A673 (cell line): ENCODE data around the gene UST. TPM values are rescaled to one million over a fixed set of nuclear protein-coding genes. Genes with fewer than 3 reads are reported as not detected.

Source experiments
- BruUV-seq: library from RNA; stranded (reverse); fragments of 400-500 nt; replicated peaks from 2 replicates; lab custom pipeline; 2021; lab: Mats Ljungman, UMichigan
- CTCF ChIA-PET: fragments of 300-600 bp; sonication (Branson Sonifier 250); formaldehyde crosslinking; loops from one replicate; lab custom pipeline; 2022; ENCODE audit warnings: antibody characterized with exemption; lab: Charles Lee
- POLR2A ChIA-PET: fragments of 300-600 bp; sonication (Branson Sonifier 250); formaldehyde crosslinking; loops from one replicate; lab custom pipeline; 2022; ENCODE audit warnings: antibody characterized with exemption; ENCODE audit not compliant: low non-redundant PET; lab: Charles Lee
- DNase-seq: peaks from one replicate; pipeline ENCODE4 v3.0.0-alpha.2; 2015; ENCODE audit warnings: low spot score
- H3K27ac ChIP-seq: fragments of 200-600 bp; sonication (generic); 2 replicates; pipeline ENCODE4 v1.5.1; 2016; ENCODE audit warnings: mixed run types, low read depth, mild to moderate bottlenecking, mixed read lengths, antibody characterized with exemption, low read length; ENCODE audit not compliant: poor library complexity, severe bottlenecking
- H3K27me3 ChIP-seq: fragments of 200-600 bp; sonication (generic); replicated peaks from 2 replicates; pipeline ENCODE4 v1.6.1; 2017; ENCODE audit warnings: mixed run types, low read depth, mild to moderate bottlenecking, mixed read lengths, antibody characterized with exemption, low read length; ENCODE audit not compliant: insufficient read depth, poor library complexity
- H3K36me3 ChIP-seq: fragments of 200-600 bp; sonication (generic); 2 replicates; pipeline ENCODE4 v1.6.1; 2016; ENCODE audit warnings: mixed run types, mild to moderate bottlenecking, mixed read lengths, antibody characterized with exemption, low read length; ENCODE audit not compliant: insufficient read depth, poor library complexity, severe bottlenecking
- H3K4me1 ChIP-seq: fragments of 200-600 bp; sonication (generic); 2 replicates; pipeline ENCODE4 v1.6.1; 2017; ENCODE audit warnings: mixed run types, mild to moderate bottlenecking, mixed read lengths, antibody characterized with exemption, low read length; ENCODE audit not compliant: insufficient read depth, poor library complexity, severe bottlenecking
- H3K4me3 ChIP-seq: fragments of 200-600 bp; sonication (generic); 2 replicates; pipeline ENCODE4 v1.5.1; 2016; ENCODE audit warnings: low read depth, mixed run types, mild to moderate bottlenecking, mixed read lengths, low read length; ENCODE audit not compliant: poor library complexity, severe bottlenecking
- H3K9me3 ChIP-seq: fragments of 200-600 bp; sonication (generic); 2 replicates; pipeline ENCODE4 v1.6.1; 2016; ENCODE audit warnings: mixed run types, low read depth, mild to moderate bottlenecking, mixed read lengths, antibody characterized with exemption, low read length; ENCODE audit not compliant: poor library complexity, severe bottlenecking
- CTCF ChIP-seq: fragments of 300-800, 200-600 bp; sonication (generic); conservative IDR thresholded peaks from 2 replicates; pipeline ENCODE4 v1.5.1; 2017; ENCODE audit warnings: low read depth, mild to moderate bottlenecking, antibody characterized with exemption, low read length, moderate library complexity, mixed read lengths
- EZH2 ChIP-seq: fragments of 200-600 bp; sonication (generic); IDR thresholded peaks from 2 replicates; pipeline ENCODE4 v1.6.1; 2017; ENCODE audit warnings: borderline replicate concordance, low read depth, mild to moderate bottlenecking, mixed read lengths, antibody characterized with exemption, low read length; ENCODE audit not compliant: poor library complexity, severe bottlenecking
- intact Hi-C: fragments of 100-400 bp; cut with micrococcal nuclease; formaldehyde crosslinking; loops from one replicate; pipeline ENCODE4 v1.10.0; 2022; ENCODE audit not compliant: unreplicated experiment
- total RNA-seq: library from RNA; stranded (reverse); gene quantifications from 2 replicates; pipeline ENCODE4 v1.2.3, GENCODE V29; 2021

UST gene
- total RNA-seq, 1 experiment from 2014 or later: 1.5 TPM

DNA sequence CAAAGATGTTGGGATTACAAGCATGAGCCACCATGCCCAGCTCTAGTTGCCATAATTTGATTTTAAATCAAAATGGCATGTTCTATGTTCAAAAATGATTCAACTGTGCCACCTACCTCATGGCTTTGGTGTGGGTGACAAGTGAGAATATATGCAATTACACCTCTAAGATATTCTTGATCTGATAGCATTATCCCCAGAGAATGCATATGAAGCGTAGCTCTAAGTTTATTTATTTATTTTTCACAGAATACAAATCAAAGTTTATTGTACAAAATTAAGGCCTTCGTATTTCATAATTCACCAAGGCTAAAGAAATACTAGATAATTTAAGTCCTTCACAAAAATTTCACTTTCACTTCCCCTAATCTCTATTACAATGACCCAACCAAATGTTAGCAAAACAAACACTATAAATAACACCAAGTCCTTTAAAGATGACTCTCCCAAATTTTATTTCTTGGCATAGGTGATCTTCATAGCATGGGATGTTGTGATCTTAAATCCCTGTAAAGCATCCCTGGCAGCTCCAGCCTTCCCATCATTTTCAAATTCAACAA, 364.8 kb downstream of the UST start:
- no peak for DNase-seq
- ChIA-PET CTCF (no interaction called here), POLR2A (no interaction called here)
- Histone ChIP-seq H3K4me3 (no peak overlapping the region), H3K27ac (no peak overlapping the region), H3K36me3 (no peaks in the 10 kb centered on the region), H3K4me1 (no peaks in the 10 kb centered on the region), H3K27me3 (no peaks in the 10 kb centered on the region), H3K9me3 (no peaks in the 10 kb centered on the region)
- TF ChIP-seq EZH2 (no peak), CTCF (no peak)
- intact Hi-C loops: no loop called here
- no TSS peak for BruUV-seq

DNA sequence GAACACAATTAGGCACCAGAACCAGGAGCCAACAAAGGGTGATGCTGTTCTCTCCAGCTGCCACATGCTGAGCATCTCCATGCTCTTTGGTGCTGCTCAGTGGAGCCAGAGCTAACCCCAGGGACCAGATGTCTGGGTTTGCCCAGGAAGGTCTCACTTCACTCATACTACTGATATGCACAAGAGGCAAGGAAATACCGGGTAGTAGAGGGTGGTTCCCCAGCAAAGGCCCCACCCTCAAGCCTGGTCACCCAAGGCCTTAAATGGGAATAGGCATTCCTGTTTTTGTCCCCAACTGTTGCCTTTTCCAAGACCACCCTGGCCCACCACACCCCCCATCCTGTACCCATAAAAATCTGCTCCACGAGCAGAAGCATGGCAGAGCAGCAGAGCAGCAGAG, 366.1 kb downstream of the UST start:
- no peaks in the 10 kb centered on the region for H3K9me3 ChIP-seq
- H3K4me1 ChIP-seq: no peaks in the 10 kb centered on the region
- intact Hi-C loops: no loop called here
- CTCF ChIA-PET: no interaction called here
- H3K36me3 ChIP-seq: no peaks in the 10 kb centered on the region
- no peak for DNase-seq
- no peak overlapping the region for H3K4me3 ChIP-seq
- no peaks in the 10 kb centered on the region for H3K27me3 ChIP-seq
- TF ChIP-seq EZH2 (no peak), CTCF (no peak)
- no peak overlapping the region for H3K27ac ChIP-seq
- POLR2A ChIA-PET: no interaction called here
- no TSS peak for BruUV-seq

DNA sequence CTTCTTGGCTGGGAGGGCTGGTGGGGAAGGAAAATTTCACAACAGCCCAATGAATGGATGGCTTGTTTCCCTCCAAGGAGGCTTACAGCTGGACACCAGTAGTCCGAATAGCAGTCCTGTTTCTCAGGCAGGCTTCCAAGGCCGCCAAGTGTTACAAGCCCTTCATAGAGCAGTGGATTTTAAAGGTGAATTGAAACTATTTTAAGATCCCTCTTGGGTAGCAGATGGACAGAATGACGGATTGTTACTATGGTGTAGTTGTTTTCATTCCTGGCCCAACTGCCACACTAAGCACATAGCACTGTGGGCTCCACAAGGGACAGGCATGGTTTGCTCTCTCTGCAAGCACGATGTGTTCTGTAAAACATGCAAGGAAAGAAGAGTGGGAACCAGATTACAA, 367.3 kb downstream of the UST start:
- no peaks in the 10 kb centered on the region for H3K27me3 ChIP-seq
- no peak for DNase-seq
- H3K9me3 ChIP-seq: no peaks in the 10 kb centered on the region
- no peaks in the 10 kb centered on the region for H3K4me1 ChIP-seq
- no peak for TF ChIP-seq EZH2
- TF ChIP-seq CTCF: no peak
- no peak overlapping the region for H3K4me3 ChIP-seq
- no TSS peak for BruUV-seq
- ChIA-PET CTCF (no interaction called here), POLR2A (no interaction called here)
- no peak overlapping the region for H3K27ac ChIP-seq
- H3K36me3 ChIP-seq: no peaks in the 10 kb centered on the region
- intact Hi-C loops: no loop called here
